Hindlimb muscle (tissue), 1 donor: ENCODE data around the gene EVPL. TPM values are rescaled to one million over a fixed set of nuclear protein-coding genes. Genes with fewer than 3 reads are reported as not detected.

Source experiments
- DNase-seq: peaks from one replicate; pipeline ENCODE4 v3.0.0-alpha.2; 2013
- polyA plus RNA-seq: library from polyadenylated mRNA; unstranded; fragments of 120-200 nt; gene quantifications from one replicate; pipeline ENCODE4 v1.2.1, GENCODE V29; 2013; ENCODE audit not compliant: insufficient read length

The EVPL gene
- polyA plus RNA-seq, 1 donor: 0.54 TPM

DNA sequence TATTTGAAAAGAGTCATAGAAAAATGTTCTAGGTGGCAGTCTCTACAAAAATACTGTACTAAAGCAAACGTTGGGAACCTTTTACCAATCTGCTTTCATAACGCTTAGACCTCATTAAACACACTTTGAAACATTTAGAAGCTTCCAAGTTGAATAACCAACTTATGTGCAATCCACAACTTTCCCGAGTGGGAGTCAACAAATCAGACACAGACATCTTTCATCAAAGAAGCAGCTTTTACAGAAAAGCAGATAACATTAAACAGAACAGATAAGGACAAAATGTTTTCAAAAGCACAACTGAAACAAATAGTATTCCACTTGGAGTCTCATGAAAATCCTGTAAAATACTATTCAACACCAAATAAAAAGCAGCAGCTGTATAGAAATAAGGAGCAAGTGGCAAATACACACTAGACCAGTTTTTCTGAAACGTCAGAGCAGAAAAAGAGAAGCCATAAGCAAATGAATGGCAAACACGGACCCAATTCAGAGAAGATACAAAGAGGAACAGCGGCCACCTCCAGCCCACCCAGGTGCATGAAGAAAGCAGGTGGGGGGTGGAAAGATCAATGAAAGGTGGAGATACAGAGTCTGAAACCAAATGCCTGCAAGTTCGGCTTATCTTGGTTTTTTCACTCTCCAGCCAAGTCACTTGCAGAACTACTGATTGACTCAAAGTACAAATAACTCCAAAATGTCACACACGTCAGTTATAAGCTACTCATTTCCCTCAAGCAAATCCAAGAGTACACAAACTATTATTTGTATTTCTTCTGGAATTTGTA, 67.9 kb downstream of the EVPL start:
- no peak for DNase-seq

Other genes starting within 250 kb of the EVPL start
- gene UNK, start 242.5 kb downstream of the EVPL start, polyA plus RNA-seq: 30.9 TPM
- gene UNC13D, start 182.9 kb downstream of the EVPL start, polyA plus RNA-seq: 6.2 TPM
- 64.3 TPM for gene WBP2, start 172.0 kb downstream of the EVPL start, polyA plus RNA-seq
- 26.3 TPM for gene TRIM47, start 148.7 kb downstream of the EVPL start, polyA plus RNA-seq
- 18.5 TPM for gene TRIM65, start 130.4 kb downstream of the EVPL start, polyA plus RNA-seq
- 68.7 TPM for gene MRPL38, start 122.4 kb downstream of the EVPL start, polyA plus RNA-seq
- 6.8 TPM for gene FBF1, start 86.3 kb downstream of the EVPL start, polyA plus RNA-seq
- gene ACOX1, start 48.1 kb downstream of the EVPL start, polyA plus RNA-seq: 20.4 TPM
- 9.6 TPM for gene TEN1, start 48.1 kb downstream of the EVPL start, polyA plus RNA-seq
- gene CDK3, start 26.5 kb downstream of the EVPL start, polyA plus RNA-seq: 4.8 TPM
- 86.8 TPM for gene SRP68, start 45.2 kb upstream of the EVPL start, polyA plus RNA-seq
- gene GALR2, start 47.5 kb upstream of the EVPL start, polyA plus RNA-seq: not detected
- gene ZACN, start 51.9 kb upstream of the EVPL start, polyA plus RNA-seq: 10.4 TPM
- gene EXOC7, start 76.5 kb upstream of the EVPL start, polyA plus RNA-seq: 84.2 TPM
- not detected for gene FOXJ1, start 113.9 kb upstream of the EVPL start, polyA plus RNA-seq
- 15.4 TPM for gene RNF157, start 213.2 kb upstream of the EVPL start, polyA plus RNA-seq
- 27.3 TPM for gene UBALD2, start 238.0 kb upstream of the EVPL start, polyA plus RNA-seq